NCI-H1048 (cell line): ENCODE measurements around the gene TNPO1.
"Not testable (repeated sequence)": the region's sequence is repeated elsewhere in the genome, so short reads cannot be mapped to it uniquely, and the experiment has no call there.

ENCODE experiments used
- DNase-seq: peaks from one replicate; lab custom pipeline; 2025; lab: John Stamatoyannopoulos, UW

The TNPO1 gene

DNA sequence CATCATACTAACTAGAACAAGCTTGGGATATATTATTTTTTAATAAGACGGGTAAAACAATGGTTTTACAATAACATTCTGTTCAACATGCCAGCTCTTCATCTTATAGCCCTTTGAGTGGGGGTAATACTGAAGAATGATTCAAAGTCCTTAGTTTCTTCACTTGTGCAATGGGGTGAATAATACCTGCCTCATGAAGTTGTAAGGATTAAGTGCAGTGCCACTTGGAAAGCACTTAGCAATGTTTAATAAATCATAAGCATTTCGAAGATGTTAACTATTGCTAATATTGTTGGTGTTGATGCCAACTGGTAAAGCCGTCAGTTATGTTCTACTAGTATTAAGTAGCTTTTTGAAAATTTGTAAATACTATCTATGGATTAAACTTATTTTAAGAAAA, 38.0 kb downstream of the TNPO1 start:
- DNase-seq = no peak

DNA sequence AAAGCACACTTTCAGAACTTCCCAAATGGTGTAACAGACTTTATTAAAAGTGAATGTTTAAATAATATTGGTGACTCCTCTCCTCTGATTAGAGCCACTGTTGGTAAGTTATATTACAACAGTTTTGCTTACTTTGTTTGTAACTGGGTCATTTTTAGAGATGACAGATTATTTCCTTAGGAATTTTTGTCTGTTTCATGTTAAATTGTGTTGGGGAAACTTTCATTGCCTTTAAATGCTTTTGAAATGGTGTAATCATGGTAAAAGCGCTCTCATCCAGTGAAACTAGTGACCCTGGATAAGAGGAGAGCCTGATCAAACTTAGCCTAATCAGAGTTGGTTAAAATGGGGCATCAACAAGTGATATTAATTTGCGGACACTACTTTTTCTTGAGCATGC, 39.4 kb downstream of the TNPO1 start:
- DNase-seq = no peak

GRCh38 chr5:72857396-72857795, 40.9 kb downstream of the TNPO1 start:
- DNase-seq = no peak

GRCh38 chr5:72859127-72859526, 42.7 kb downstream of the TNPO1 start:
- DNase-seq = no peak

DNA sequence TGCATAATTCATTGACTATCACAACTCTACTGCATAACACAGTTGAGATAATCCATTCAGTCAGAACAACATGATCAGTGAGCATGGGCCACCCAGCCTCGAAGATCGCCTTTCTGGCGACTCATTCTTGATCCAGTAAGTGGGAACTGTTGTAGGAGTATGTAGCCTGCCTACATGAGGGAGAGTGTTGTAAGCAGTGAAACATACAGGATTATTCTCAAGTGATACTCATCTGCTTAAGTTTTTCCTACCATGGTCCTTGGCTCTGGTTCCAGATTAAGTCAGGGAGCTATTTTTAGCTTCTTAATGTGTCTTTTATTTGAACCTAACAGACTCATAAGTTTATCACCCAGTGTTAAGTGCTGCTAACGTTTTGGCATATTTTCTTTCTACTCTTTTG, 44.0 kb downstream of the TNPO1 start:
- no peak for DNase-seq

GRCh38 chr5:72871366-72872024, 55.0 kb downstream of the TNPO1 start:
- no peak for DNase-seq

DNA sequence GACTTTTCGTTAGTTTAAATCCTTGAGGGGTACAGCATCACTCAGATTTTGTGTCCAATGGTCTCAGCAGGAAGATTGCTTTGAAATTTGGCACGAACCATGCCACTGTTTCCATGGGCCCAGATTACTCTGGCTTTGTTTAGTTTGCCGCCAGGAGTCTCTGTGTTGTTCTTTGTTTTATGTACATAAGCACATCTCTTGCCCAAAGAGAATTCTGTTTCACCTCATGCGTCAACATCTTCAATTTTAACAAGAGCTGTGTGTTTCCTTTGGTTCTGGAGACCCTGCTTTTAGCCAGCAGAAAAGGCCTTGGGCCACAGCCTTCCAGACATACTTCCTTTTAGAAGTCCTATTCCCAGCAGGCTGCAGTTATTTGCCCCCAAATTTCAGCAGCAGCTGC, 62.4 kb downstream of the TNPO1 start:
- DNase-seq = no peak

DNA sequence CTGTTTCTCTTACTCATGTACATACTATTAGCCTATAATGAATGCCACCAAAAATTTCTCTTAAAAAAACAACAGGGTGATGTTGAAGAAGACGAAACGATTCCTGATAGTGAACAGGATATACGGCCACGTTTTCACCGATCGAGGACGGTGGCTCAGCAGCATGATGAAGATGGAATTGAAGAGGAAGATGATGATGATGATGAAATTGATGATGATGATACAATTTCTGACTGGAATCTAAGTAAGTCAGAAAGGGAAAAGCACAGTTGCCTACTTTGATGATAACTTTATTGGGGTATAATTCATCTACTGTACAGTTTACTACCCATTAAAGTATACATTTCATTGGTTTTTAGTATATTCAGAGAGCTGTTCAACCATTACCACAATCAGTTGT, 66.5 kb downstream of the TNPO1 start:
- DNase-seq = no peak

DNA sequence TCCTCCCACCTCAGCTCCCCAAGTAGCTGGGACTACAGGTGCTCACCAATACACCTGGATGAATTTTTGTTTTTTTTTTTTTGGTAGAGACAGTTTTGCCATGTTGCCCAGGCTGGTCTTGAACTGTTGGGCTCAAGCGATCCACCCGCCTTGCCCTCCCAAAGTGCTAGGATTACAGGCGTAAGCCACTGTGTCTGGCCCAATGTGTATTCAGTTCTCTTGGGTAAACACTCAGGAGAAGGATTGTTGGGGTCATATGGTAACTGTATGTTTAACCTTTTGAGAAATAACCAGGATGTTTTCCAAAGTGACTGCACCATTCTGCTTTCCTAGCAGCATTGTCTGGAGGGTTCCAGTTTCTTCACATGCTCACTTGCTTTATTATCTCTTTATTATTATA, 67.4 kb downstream of the TNPO1 start:
- no peak for DNase-seq

- DNase-seq = no peak
These were observed 68.4 kb downstream of the TNPO1 start for GRCh38 chr5:72884892-72885291.

DNA sequence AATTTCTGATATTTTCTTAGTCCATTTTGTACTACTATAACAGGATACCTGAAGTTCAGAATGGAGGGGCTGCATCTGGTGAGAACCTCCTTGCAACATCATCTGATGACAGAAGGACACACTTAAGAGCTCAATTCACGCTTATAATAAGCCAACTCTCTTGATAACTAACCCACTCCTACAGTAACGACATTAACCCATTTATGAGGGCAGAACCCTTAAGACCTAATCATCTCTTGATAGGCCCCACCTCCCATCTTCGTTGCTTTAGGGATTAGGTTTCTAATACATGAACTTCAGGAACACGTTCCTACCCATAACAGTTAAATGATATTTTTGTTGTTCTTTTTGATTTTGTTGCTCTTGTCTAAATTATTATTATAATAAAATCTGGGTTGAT, 69.4 kb downstream of the TNPO1 start:
- no peak for DNase-seq

GRCh38 chr5:72888595-72888994, 72.1 kb downstream of the TNPO1 start:
- DNase-seq = no peak

GRCh38 chr5:72889324-72889723, 72.9 kb downstream of the TNPO1 start:
- no peak for DNase-seq

GRCh38 chr5:72892846-72893245, 76.4 kb downstream of the TNPO1 start:
- DNase-seq = no peak

- DNase-seq = no peak
These were observed 79.3 kb downstream of the TNPO1 start for GRCh38 chr5:72895758-72896157.

- DNase-seq = no peak
These were observed 90.3 kb downstream of the TNPO1 start for GRCh38 chr5:72906806-72907205.

DNA sequence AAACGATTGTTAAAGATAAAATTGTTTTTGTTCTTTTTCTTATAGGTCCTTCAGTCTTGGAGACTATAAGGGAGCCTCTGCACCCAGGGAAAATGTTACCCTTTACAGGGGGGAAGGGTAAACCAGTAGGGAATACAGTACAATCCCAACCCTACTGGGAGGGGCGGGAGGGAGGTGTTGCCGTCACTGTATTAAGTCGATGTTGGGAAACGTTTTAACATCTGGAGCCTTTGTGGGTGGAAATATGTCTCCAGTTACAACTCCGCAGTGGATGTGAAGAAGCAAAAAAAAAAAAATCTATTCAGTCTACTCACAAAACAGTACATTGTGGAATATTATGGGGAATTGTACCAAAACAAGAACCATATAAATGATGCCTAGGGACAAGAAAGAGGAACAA, 92.2 kb downstream of the TNPO1 start:
- no peak for DNase-seq

- no peak for DNase-seq
These were observed 100.9 kb downstream of the TNPO1 start for GRCh38 chr5:72917371-72917776.

DNA sequence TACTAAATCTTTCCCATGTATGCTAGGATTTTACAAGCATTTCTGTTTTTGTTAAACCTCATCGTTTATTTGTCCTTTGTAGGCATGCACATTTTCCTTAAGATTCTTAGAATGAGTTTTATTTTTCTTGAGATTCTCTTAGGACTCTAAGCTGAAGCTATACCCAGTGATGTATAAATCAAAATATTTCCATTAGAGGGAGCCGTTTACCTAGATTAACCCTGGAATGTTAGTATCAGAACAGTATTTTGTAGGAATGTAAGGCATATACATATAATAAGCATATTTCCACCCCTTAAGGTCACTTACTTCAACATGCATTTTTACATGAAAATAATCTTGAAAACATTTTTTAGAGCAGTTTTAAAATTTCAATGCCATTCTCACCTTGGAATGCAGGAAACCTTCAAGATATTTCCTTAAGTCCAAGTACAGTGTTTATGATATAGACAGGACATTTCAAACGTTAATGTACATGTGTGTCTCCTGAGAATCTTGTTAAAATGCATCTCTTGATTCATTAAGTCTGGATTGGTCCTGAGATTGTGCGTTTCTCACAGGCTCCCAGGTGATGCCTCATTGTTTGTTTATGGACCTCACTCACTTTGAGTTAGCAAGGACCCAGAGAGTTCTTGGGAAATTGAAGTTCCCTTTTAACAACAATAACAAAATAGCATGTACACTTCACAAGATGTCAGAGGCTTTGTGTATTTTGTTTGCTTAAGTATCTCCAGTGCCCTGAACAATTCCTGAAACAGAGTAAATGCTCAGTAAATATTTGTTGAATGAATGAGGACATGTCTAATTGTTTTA, 104.4 kb downstream of the TNPO1 start:
- no peak for DNase-seq

DNA sequence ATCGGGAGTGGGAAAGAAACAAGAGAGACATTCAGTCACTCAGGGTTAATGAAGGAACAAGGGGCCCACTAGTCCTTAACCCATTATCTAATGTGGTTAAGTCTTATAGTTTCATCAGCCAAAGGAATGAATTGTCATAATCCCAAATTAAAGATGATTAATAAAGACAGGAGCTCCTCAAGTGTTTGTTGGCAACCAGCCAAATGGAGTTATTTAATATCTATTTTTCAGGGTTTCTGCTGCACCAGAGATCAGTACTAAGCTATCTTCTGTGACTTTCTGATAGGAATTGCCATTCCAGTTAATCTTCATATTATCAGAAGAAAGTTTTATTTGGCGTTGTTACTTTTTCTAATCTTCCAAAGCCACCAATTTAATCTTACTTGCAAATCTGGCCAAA, 105.4 kb downstream of the TNPO1 start:
- no peak for DNase-seq

DNA sequence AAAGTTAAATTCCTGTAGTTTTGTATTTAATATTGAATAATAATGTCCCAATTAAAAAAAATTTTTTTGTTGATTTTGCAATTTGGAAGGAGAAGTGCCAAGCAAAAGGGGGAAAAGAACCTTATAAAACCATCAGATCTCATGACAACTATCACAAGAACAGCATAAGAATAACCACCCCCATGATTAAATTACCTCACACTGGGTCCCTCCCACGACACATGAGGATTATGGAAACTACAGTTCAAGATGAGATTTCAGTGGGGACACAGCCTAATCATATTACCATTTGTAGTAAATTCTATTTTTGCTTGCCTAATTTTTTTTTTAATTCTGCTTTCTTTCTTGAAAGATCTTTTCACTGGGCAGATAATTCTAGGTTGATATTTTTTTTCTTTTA, 106.0 kb downstream of the TNPO1 start:
- no peak for DNase-seq

GRCh38 chr5:72925336-72926010, 109.0 kb downstream of the TNPO1 start:
- DNase-seq = no peak

GRCh38 chr5:72932686-72933085, 116.2 kb downstream of the TNPO1 start:
- not testable (repeated sequence) for DNase-seq
